ENCODE data around the gene AXDND1.

AXDND1 gene

GRCh38 chr1:179558078-179558477 lies 192.3 kb downstream of the AXDND1 start:
- ATAC-seq, result no peak

GRCh38 chr1:179575497-179576314 lies 209.9 kb downstream of the AXDND1 start, which contains the start of gene NPHS2:
TSS of gene NPHS2 (minus strand) at chr1:179575948. CDS start at chr1:179575864, 84 bp downstream.
- peak; percentile 26; the same call in 2 of the 3 replicates for ATAC-seq
- TF ChIP-seq ZNF565 (CRISPR knock-in tag; conservative IDR thresholded peaks at IDR 0.05; ENCODE audit: low read depth) (no peak), TSHZ2 (CRISPR knock-in tag; IDR thresholded peaks at IDR 0.05) (no peak), BACH2 (CRISPR knock-in tag; IDR thresholded peaks at IDR 0.05; ENCODE audit: borderline replicate concordance) (no peak), POU6F1 (CRISPR knock-in tag; IDR thresholded peaks at IDR 0.05; ENCODE audit: borderline replicate concordance, low read depth) (no peak), TOX (CRISPR knock-in tag; IDR thresholded peaks at IDR 0.05; ENCODE audit: borderline replicate concordance) (no peak), CSDC2 (CRISPR knock-in tag; IDR thresholded peaks at IDR 0.05) (no peak), PPARA (CRISPR knock-in tag; IDR thresholded peaks at IDR 0.05; ENCODE audit: borderline replicate concordance) (no peak), ZNF8 (CRISPR knock-in tag; IDR thresholded peaks at IDR 0.05) (no peak), CREB5 (CRISPR knock-in tag; IDR thresholded peaks at IDR 0.05; ENCODE audit: low read depth) (no peak), ISL1 (CRISPR knock-in tag; IDR thresholded peaks at IDR 0.05) (no peak), TCF4 (CRISPR knock-in tag; IDR thresholded peaks at IDR 0.05; ENCODE audit: borderline replicate concordance) (no peak)

More at GRCh38 chr1:179558078-179558477, 192.3 kb downstream of the AXDND1 start:
- TF ChIP-seq PATZ1 (CRISPR knock-in tag; IDR thresholded peaks at IDR 0.05; ENCODE audit: borderline replicate concordance), result no peak
- TF ChIP-seq CSRNP3 (CRISPR knock-in tag; IDR thresholded peaks at IDR 0.05), result no peak
- TF ChIP-seq ZNF565 (CRISPR knock-in tag; conservative IDR thresholded peaks at IDR 0.05; ENCODE audit: low read depth), result no peak
- no peak for TF ChIP-seq BACH2 (CRISPR knock-in tag; IDR thresholded peaks at IDR 0.05; ENCODE audit: borderline replicate concordance)
- TF ChIP-seq ISL1 (CRISPR knock-in tag; IDR thresholded peaks at IDR 0.05), result no peak
- no peak for TF ChIP-seq ZFP30 (CRISPR knock-in tag; IDR thresholded peaks at IDR 0.05)
- TF ChIP-seq TCF4 (CRISPR knock-in tag; IDR thresholded peaks at IDR 0.05; ENCODE audit: borderline replicate concordance), result no peak
- no peak for TF ChIP-seq ZFP3 (CRISPR knock-in tag; IDR thresholded peaks at IDR 0.05)
- no peak for TF ChIP-seq ZC3H10 (CRISPR knock-in tag; IDR thresholded peaks at IDR 0.05)
- TF ChIP-seq CSDC2 (CRISPR knock-in tag; IDR thresholded peaks at IDR 0.05), result no peak
- TF ChIP-seq ZNF8 (CRISPR knock-in tag; IDR thresholded peaks at IDR 0.05), result no peak
- no peak for TF ChIP-seq RARB (CRISPR knock-in tag; IDR thresholded peaks at IDR 0.05)
- TF ChIP-seq TOX (CRISPR knock-in tag; IDR thresholded peaks at IDR 0.05; ENCODE audit: borderline replicate concordance), result no peak
- no peak for TF ChIP-seq ARNTL (CRISPR knock-in tag; IDR thresholded peaks at IDR 0.05; ENCODE audit: borderline replicate concordance, low read depth)
- no peak for TF ChIP-seq GLIS3 (CRISPR knock-in tag; IDR thresholded peaks at IDR 0.05)
- no peak for TF ChIP-seq CREB5 (CRISPR knock-in tag; IDR thresholded peaks at IDR 0.05; ENCODE audit: low read depth)
- TF ChIP-seq PPARA (CRISPR knock-in tag; IDR thresholded peaks at IDR 0.05; ENCODE audit: borderline replicate concordance), result no peak
- TF ChIP-seq ZNF70 (CRISPR knock-in tag; IDR thresholded peaks at IDR 0.05), result no peak
- TF ChIP-seq POU6F1 (CRISPR knock-in tag; IDR thresholded peaks at IDR 0.05; ENCODE audit: borderline replicate concordance, low read depth), result no peak

Data from SK-N-SH treated with all-trans-retinoic acid at 6 μM for 48 hours (cell line).